GM12878 (cell line): ENCODE measurements around the gene RHOB. TPM values are rescaled to one million over a fixed set of nuclear protein-coding genes. Genes with fewer than 3 reads are reported as not detected.

Experiments used
- CBFB ChIP-seq: IDR thresholded peaks from 2 replicates; pipeline ENCODE4 v1.6.1; 2016; ENCODE audit warnings: antibody characterized with exemption, low read depth
- CHD2 ChIP-seq: IDR thresholded peaks from 2 replicates; pipeline ENCODE4 v1.6.1; 2011; ENCODE audit warnings: low read depth, low read length, improper control_type of control experiment, borderline replicate concordance
- EGR1 ChIP-seq, 2 experiments: IDR thresholded peaks; 1 replicate in 1 of 2; 2 replicates in 1 of 2; pipeline ENCODE4 v1.6.1; 2011 to 2012; ENCODE audit warnings: low read depth in 2 of 2, low read length in 2 of 2, borderline replicate concordance in 1 of 2, mild to moderate bottlenecking in 1 of 2, moderate library complexity in 1 of 2
- ETV6 ChIP-seq, 2 experiments: fragments of 450-650 bp in 1 of 2; IDR thresholded peaks in 1 of 2; conservative IDR thresholded peaks in 1 of 2; 2 replicates each; pipeline ENCODE4 v1.6.1; 2014; ENCODE audit warnings: antibody characterized with exemption in 1 of 2, borderline replicate concordance in 1 of 2, low read depth in 1 of 2, mild to moderate bottlenecking in 1 of 2, moderate library complexity in 1 of 2
- IKZF1 ChIP-seq: fragments of 450-650 bp; conservative IDR thresholded peaks from 2 replicates; pipeline ENCODE4 v1.6.1; 2017; ENCODE audit warnings: antibody characterized with exemption, mild to moderate bottlenecking
- IKZF2 ChIP-seq, 2 experiments: fragments of 450-650 bp; IDR thresholded peaks; 2 replicates each; pipeline ENCODE4 v1.6.1; 2017; ENCODE audit warnings: mild to moderate bottlenecking in 2 of 2, moderate library complexity in 2 of 2
- NKRF ChIP-seq: fragments of 450-650 bp; conservative IDR thresholded peaks from 2 replicates; pipeline ENCODE4 v1.6.1; 2017; ENCODE audit warnings: mild to moderate bottlenecking, moderate library complexity
- RAD21 ChIP-seq: IDR thresholded peaks from 2 replicates; pipeline ENCODE4 v1.6.1; 2011; ENCODE audit warnings: mild to moderate bottlenecking, low read depth, low read length, moderate library complexity; ENCODE audit not compliant: insufficient read depth
- SP1 ChIP-seq: IDR thresholded peaks from one replicate; pipeline ENCODE4 v1.6.1; 2011; ENCODE audit warnings: low read depth, low read length
- TBL1XR1 ChIP-seq: IDR thresholded peaks from 2 replicates; pipeline ENCODE4 v1.6.1; 2012; ENCODE audit warnings: low read depth, low read length, improper control_type of control experiment
- TCF12 ChIP-seq: IDR thresholded peaks from 2 replicates; pipeline ENCODE4 v1.6.1; 2011; ENCODE audit warnings: low read depth, mild to moderate bottlenecking, low read length
- ZBTB4 ChIP-seq: fragments of 450-650 bp; formaldehyde crosslinking; IDR thresholded peaks from 2 replicates; pipeline ENCODE4 v1.4.0; 2022; ENCODE audit warnings: mild to moderate bottlenecking, moderate library complexity
- polyA plus RNA-seq, 11 experiments: library from polyadenylated mRNA; depleted of rRNA in 4 of 11; unstranded in 6 of 11; stranded (reverse) in 5 of 11; fragments of >200 nt; fragmentation: Nextera tagmentation in 4 of 11; fragmentation: Illumina TruSeq in 1 of 11; extraction: Ambion mirVana in 4 of 11; extraction: Trizol in 1 of 11; gene quantifications; 1 replicate in 1 of 11; 2 replicates in 10 of 11; pipeline versions ENCODE4 v1.2.1 to v1.2.3, GENCODE V29; 2011 to 2016; ENCODE audit warnings: inconsistent platforms in 2 of 11, missing spikeins in 2 of 11, low read depth in 1 of 11
- total RNA-seq, 4 experiments: library from RNA; depleted of rRNA in 3 of 4; stranded (reverse); fragments of >200 nt in 3 of 4; fragmentation: Illumina TruSeq in 1 of 4; extraction: Trizol in 1 of 4; gene quantifications; 2 replicates each; pipeline versions ENCODE4 v1.2.1 to v1.2.3, GENCODE V29; 2013 to 2021
- TF ChIP-seq, protein P1 (sequence below): fragments of 450-650 bp; formaldehyde crosslinking; IDR thresholded peaks from 2 replicates; pipeline ENCODE4 v1.5.0; 2022; ENCODE audit warnings: mild to moderate bottlenecking, missing genetic modification characterization

RHOB gene
- total and polyA plus RNA-seq, 10 of the 15 experiments (the other 5 are each of a cell fraction or from before 2014, with no cell fraction given) = 0.03 to 4.5 (median 1.2) TPM

DNA sequence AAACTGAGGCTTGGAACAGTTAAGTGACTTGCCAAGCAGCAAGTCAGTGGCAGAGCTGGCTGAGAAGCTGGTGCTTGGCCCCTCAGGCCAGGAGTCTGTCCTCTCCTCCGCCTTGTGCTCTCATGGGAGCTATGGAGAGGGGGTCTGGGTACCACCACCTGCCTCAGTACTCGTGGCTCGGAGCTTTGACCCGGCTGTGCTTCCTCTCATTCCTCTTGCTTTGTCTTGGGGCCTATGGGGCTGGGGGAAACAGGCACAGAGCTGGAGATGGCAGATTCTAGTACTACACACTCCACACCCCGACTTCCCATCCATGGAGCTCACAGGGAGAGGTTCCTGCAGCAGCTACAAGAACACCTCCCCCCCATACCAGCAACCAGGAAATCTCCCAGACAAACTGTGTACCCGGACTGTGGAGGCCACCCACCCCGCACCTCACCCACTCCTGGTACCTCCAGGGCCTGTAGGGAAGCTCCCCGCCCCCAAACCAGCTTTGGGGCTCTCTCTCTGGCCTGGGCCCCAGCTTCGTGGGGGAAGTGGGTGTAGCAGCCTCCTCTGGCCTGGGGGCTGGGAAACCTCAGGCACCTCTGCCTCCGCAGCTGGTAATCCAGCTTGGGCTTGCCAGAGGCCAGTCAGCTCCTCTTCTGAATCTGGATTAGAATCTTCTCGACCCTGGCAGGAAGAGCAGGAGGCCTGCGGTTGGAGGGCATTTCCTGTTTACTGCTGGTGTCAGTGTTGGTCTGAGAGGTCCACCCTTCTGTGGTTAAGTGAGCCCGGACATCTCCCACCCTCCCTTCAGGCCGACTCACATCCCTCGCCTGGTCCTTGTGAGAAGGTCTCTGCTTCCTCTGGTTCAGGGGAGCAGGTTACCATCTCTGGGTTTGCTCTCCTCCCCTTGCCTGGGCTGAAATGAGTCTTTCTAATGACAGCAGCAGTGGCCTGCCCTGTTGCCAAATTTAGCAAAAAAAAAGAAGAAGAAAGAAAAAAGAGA lies 22.3 kb upstream of the RHOB start (continued):
- TF ChIP-seq IKZF1 = peak; percentile 59
- no peak for TF ChIP-seq CHD2
- 0 out of 2 replicates have a peak, but pooled peaks have one; percentile 10 for TF ChIP-seq TBL1XR1
- TF ChIP-seq CBFB = peak; percentile 70; the same call in 1 of the 2 replicates
- peak; percentile 20 to 34; a peak in 1 of 4 replicates for TF ChIP-seq IKZF2 (IDR thresholded peaks at IDR 0.05)
- no peak for TF ChIP-seq ZBTB4 (CRISPR knock-in tag)
- TF ChIP-seq, protein P1, sequence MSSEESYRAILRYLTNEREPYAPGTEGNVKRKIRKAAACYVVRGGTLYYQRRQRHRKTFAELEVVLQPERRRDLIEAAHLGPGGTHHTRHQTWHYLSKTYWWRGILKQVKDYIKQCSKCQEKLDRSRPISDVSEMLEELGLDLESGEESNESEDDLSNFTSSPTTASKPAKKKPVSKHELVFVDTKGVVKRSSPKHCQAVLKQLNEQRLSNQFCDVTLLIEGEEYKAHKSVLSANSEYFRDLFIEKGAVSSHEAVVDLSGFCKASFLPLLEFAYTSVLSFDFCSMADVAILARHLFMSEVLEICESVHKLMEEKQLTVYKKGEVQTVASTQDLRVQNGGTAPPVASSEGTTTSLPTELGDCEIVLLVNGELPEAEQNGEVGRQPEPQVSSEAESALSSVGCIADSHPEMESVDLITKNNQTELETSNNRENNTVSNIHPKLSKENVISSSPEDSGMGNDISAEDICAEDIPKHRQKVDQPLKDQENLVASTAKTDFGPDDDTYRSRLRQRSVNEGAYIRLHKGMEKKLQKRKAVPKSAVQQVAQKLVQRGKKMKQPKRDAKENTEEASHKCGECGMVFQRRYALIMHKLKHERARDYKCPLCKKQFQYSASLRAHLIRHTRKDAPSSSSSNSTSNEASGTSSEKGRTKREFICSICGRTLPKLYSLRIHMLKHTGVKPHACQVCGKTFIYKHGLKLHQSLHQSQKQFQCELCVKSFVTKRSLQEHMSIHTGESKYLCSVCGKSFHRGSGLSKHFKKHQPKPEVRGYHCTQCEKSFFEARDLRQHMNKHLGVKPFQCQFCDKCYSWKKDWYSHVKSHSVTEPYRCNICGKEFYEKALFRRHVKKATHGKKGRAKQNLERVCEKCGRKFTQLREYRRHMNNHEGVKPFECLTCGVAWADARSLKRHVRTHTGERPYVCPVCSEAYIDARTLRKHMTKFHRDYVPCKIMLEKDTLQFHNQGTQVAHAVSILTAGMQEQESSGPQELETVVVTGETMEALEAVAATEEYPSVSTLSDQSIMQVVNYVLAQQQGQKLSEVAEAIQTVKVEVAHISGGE (CRISPR knock-in tag) = no peak
- TF ChIP-seq RAD21 = no peak
- no peak for TF ChIP-seq NKRF
- TF ChIP-seq TCF12 = 0 out of 2 replicates have a peak, but pooled peaks have one; percentile 29
- no peak for TF ChIP-seq SP1
- no peak for TF ChIP-seq ETV6 (conservative IDR thresholded peaks at IDR 0.05 in 1 of 2, IDR thresholded peaks at IDR 0.05 in 1 of 2; ENCODE audit: borderline replicate concordance in 1 of 2, low read depth in 1 of 2)
- peak in 1 of 2 experiments; percentile 59; a peak in 1 of 3 replicates for TF ChIP-seq EGR1 (IDR thresholded peaks at IDR 0.05; ENCODE audit: borderline replicate concordance in 1 of 2, low read depth in 2 of 2, low read length in 2 of 2)
